ENCODE measurements around the gene MEAF6.
"Not testable (repeated sequence)": the region's sequence is repeated elsewhere in the genome, so short reads cannot be mapped to it uniquely, and the experiment has no call there.

Gene MEAF6

DNA sequence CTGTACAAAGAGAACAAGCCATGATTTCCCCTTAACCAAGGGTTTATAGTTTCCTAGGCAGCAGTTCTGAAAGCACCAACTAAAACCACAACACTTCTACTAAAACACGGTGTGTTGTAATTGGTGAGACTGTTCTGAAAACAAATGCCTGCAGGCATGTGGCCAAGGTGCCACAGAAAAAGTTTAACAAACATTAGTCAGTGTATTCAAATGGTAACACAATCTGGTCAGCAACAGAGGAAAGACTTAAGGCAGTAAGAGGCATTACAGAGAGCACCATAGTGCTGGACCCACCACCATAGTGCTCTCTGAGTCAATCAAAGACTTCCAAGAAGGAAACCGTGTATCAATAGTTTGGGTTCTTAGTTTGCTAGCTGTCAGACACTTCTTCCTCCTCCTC is 22.8 kb upstream of the MEAF6 start:
- no peak overlapping the region for H3K4me3 ChIP-seq (ENCODE audit: insufficient read depth, low read length, poor library complexity, severe bottlenecking)
- H3K27ac ChIP-seq (ENCODE audit: low read depth, low read length) = no peak overlapping the region
- H3K9me3 ChIP-seq (ENCODE audit: insufficient read depth, low read length) = no peaks in the 10 kb centered on the region
- no peaks in the 10 kb centered on the region for H3F3A ChIP-seq (ENCODE audit: insufficient read depth)
- H3K36me3 ChIP-seq (ENCODE audit: low read length) = peaks cover 5% of the 10 kb centered on the region; the same call in 1 of the 2 replicates
- H3K9ac ChIP-seq (ENCODE audit: low read length) = no peak overlapping the region
- H3K4me2 ChIP-seq (ENCODE audit: low read depth, low read length, poor library complexity, severe bottlenecking) = no peak overlapping the region
- TF ChIP-seq, protein P1, sequence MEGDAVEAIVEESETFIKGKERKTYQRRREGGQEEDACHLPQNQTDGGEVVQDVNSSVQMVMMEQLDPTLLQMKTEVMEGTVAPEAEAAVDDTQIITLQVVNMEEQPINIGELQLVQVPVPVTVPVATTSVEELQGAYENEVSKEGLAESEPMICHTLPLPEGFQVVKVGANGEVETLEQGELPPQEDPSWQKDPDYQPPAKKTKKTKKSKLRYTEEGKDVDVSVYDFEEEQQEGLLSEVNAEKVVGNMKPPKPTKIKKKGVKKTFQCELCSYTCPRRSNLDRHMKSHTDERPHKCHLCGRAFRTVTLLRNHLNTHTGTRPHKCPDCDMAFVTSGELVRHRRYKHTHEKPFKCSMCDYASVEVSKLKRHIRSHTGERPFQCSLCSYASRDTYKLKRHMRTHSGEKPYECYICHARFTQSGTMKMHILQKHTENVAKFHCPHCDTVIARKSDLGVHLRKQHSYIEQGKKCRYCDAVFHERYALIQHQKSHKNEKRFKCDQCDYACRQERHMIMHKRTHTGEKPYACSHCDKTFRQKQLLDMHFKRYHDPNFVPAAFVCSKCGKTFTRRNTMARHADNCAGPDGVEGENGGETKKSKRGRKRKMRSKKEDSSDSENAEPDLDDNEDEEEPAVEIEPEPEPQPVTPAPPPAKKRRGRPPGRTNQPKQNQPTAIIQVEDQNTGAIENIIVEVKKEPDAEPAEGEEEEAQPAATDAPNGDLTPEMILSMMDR (IDR thresholded peaks at IDR 0.05; ENCODE audit: insufficient read depth, low read length, poor library complexity, severe bottlenecking) = no peak
- no peaks in the 10 kb centered on the region for H3K27me3 ChIP-seq (ENCODE audit: low read length)
- no peak overlapping the region for H2AFZ ChIP-seq (ENCODE audit: low read depth, low read length, severe bottlenecking)
- H3K79me2 ChIP-seq (ENCODE audit: insufficient read depth, low read length) = no peaks in the 10 kb centered on the region
- no peaks in the 10 kb centered on the region for H4K20me1 ChIP-seq (ENCODE audit: low read depth, low read length)
- H3K9me2 ChIP-seq (replicated peaks; ENCODE audit: insufficient read depth, low read length) = no peaks in the 10 kb centered on the region

DNA sequence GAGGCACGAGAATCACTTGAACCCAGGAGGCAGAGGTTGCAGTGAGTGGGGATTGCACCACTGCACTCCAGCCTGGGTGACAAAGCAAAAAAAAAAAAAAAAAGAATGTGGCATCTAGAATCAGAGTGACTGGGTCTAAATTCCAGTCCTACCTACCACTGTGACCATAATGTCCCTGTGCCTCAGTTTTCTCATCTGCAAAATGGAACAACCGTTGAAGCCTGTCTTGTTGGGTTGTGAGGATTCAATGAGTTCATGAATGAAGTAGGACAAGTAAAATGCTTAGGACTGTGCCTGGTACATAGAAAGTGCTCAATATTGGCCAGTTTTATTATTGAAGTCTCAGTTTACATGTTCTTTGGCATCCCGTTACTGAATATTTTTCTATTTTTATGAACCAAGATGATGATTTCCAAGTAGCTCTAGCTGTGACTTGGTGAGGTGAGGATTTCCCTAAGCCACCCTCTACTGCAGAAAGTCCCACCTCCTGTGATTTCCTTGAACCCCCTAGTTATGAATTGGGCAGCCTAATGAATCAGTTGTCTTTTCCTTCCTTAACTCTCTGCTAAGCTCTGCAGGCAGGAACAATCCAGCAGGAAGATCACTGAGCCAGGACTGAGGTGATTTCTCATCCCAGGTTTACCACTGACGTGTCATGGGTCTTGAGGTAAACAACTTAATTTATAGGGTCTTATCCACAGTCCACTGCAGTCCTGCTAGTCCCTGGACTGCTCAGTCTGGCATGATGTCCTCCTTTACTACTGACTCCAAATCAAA is 18.9 kb upstream of the MEAF6 start:
- H3K9me2 ChIP-seq (replicated peaks; ENCODE audit: insufficient read depth, low read length) = no peaks in the 10 kb centered on the region
- H3K4me2 ChIP-seq (ENCODE audit: low read depth, low read length, poor library complexity, severe bottlenecking) = no peak overlapping the region
- TF ChIP-seq EZH2phosphoT487 (conservative IDR thresholded peaks at IDR 0.05; ENCODE audit: low read length) = no peak
- TF ChIP-seq, protein P1 (IDR thresholded peaks at IDR 0.05; ENCODE audit: insufficient read depth, low read length, poor library complexity, severe bottlenecking) = no peak
- H3K4me3 ChIP-seq (ENCODE audit: insufficient read depth, low read length, poor library complexity, severe bottlenecking) = no peak overlapping the region
- H3F3A ChIP-seq (ENCODE audit: insufficient read depth) = no peaks in the 10 kb centered on the region
- no peak overlapping the region for H3K27ac ChIP-seq (ENCODE audit: low read depth, low read length)
- no peaks in the 10 kb centered on the region for H4K20me1 ChIP-seq (ENCODE audit: low read depth, low read length)
- no peaks in the 10 kb centered on the region for H3K36me3 ChIP-seq (ENCODE audit: low read length)
- H3K79me2 ChIP-seq (ENCODE audit: insufficient read depth, low read length) = no peaks in the 10 kb centered on the region
- H3K27me3 ChIP-seq (ENCODE audit: low read length) = no peaks in the 10 kb centered on the region
- no peaks in the 10 kb centered on the region for H3K9me3 ChIP-seq (ENCODE audit: insufficient read depth, low read length)
- no peak overlapping the region for H2AFZ ChIP-seq (ENCODE audit: low read depth, low read length, severe bottlenecking)
- no peak overlapping the region for H3K9ac ChIP-seq (ENCODE audit: low read length)

DNA sequence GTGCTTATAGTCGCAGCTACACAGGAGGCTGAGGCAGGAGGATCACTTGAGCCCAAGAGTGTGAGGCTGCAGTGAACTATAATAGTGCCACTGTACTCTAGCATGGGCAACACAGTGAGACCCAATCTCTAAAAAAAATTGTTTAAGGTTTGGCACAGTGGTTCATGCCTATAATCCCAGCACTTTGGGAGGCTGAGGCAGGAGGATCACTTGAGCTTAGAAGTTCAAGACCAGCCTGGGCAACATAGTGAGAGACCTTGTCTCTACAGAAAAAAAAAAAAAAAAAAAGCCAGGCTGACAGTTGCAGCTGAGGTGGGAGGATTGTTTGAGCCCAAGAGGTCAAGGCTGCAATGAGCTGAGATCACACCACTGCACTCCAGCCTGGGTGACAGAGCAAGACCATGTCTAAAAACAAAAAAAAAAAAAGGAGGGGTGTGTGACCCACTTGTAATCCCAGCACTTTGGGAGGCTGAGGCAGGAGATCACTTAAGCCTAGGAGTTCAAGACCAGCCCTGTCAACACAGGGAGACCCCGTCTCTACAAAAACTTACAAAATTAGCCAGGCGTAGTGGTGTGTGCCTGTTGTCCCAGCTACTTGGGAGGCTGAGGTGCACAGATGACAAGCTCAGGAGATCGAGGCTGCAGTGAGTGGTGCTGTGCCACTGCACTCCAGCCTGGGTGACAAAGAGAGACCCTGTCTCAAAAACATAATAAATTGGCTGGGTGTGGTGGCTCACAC is 18.0 kb upstream of the MEAF6 start:
- not testable (repeated sequence) for H3K4me2 ChIP-seq (ENCODE audit: low read depth, low read length, poor library complexity, severe bottlenecking); H3K9me2 ChIP-seq (replicated peaks; ENCODE audit: insufficient read depth, low read length); H3K79me2 ChIP-seq (ENCODE audit: insufficient read depth, low read length); H3K9ac ChIP-seq (ENCODE audit: low read length); H2AFZ ChIP-seq (ENCODE audit: low read depth, low read length, severe bottlenecking); H3K36me3 ChIP-seq (ENCODE audit: low read length); H3K27me3 ChIP-seq (ENCODE audit: low read length); H3F3A ChIP-seq (ENCODE audit: insufficient read depth); H3K9me3 ChIP-seq (ENCODE audit: insufficient read depth, low read length); H3K27ac ChIP-seq (ENCODE audit: low read depth, low read length); H4K20me1 ChIP-seq (ENCODE audit: low read depth, low read length); H3K4me3 ChIP-seq (ENCODE audit: insufficient read depth, low read length, poor library complexity, severe bottlenecking)

DNA sequence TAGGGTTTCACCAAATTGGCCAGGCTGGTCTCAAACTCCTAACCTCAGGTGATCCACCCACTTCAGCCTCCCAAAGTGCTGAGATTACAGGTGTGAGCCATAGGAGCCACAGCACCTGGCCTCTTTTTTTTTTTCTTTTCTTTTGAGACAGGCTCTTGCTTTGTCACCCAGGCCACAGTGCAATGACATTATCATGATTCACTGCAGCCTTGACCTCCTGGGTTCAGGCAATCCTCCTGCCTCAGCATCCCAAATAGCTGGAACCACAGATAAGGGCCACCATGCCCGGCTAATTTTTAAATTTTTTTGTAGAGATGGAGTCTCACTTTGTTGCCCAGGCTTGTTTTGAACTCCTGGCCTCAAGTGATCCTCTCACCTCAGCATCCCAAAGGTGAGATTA is 15.3 kb upstream of the MEAF6 start:
- not testable (repeated sequence) for H3K9me2 ChIP-seq (replicated peaks; ENCODE audit: insufficient read depth, low read length); H3K36me3 ChIP-seq (ENCODE audit: low read length); H3F3A ChIP-seq (ENCODE audit: insufficient read depth); H3K27ac ChIP-seq (ENCODE audit: low read depth, low read length); H3K4me3 ChIP-seq (ENCODE audit: insufficient read depth, low read length, poor library complexity, severe bottlenecking); H3K4me2 ChIP-seq (ENCODE audit: low read depth, low read length, poor library complexity, severe bottlenecking); H3K79me2 ChIP-seq (ENCODE audit: insufficient read depth, low read length); H4K20me1 ChIP-seq (ENCODE audit: low read depth, low read length); H3K27me3 ChIP-seq (ENCODE audit: low read length); H3K9ac ChIP-seq (ENCODE audit: low read length); H2AFZ ChIP-seq (ENCODE audit: low read depth, low read length, severe bottlenecking); H3K9me3 ChIP-seq (ENCODE audit: insufficient read depth, low read length)
